Measurements from ENCODE around the gene CD52. TPM values are rescaled to one million over a fixed set of nuclear protein-coding genes. Genes with fewer than 3 reads are reported as not detected.

The CD52 gene
- total and polyA plus RNA-seq, 3 donors from 2014 or later = 3.0 to 23.8 TPM; not detected in 1

GRCh38 chr1:26336477-26337205, 18.9 kb downstream of the CD52 start:
- 16 to 34% methylated on average over 5 to 22 of the region's 52 CpGs for WGBS, 2 donors
- peak overlapping the region; percentile 39 to 55 for H3K4me3 ChIP-seq
- DNase-seq = peak; percentile 81
- H3K4me1 ChIP-seq = peaks cover 8% of the 10 kb centered on the region
- H3K27ac ChIP-seq = no peak overlapping the region
- intact Hi-C loops (cut with DNase I; ENCODE audit: low total_unique reads) = no loop called here
- no peaks in the 10 kb centered on the region for H3K9me3 ChIP-seq
- peaks cover 5% of the 10 kb centered on the region for H3K27me3 ChIP-seq
- no peak for TF ChIP-seq CTCF (IDR thresholded peaks at IDR 0.05)
- no peaks in the 10 kb centered on the region for H3K36me3 ChIP-seq (ENCODE audit: low read depth, missing control alignments)

GRCh38 chr1:26337206-26337535, 19.4 kb downstream of the CD52 start:
- no peaks in the 10 kb centered on the region for H3K9me3 ChIP-seq
- H3K36me3 ChIP-seq (ENCODE audit: low read depth, missing control alignments) = no peaks in the 10 kb centered on the region
- H3K4me1 ChIP-seq = peaks cover 8% of the 10 kb centered on the region
- no peak overlapping the region for H3K27ac ChIP-seq
- intact Hi-C loops (cut with DNase I; ENCODE audit: low total_unique reads) = no loop called here
- H3K27me3 ChIP-seq = peaks cover 5% of the 10 kb centered on the region
- no peak overlapping the region for H3K4me3 ChIP-seq
- WGBS, 2 donors = 67 to 68% methylated on average over 6 to 7 of the region's 7 CpGs
- DNase-seq = no peak
- TF ChIP-seq CTCF (IDR thresholded peaks at IDR 0.05) (no peak), POLR2A (IDR thresholded peaks at IDR 0.05) (no peak)

- no peak overlapping the region for H3K4me3 ChIP-seq
- peaks cover 5% of the 10 kb centered on the region for H3K27me3 ChIP-seq
- no peaks in the 10 kb centered on the region for H3K9me3 ChIP-seq
- H3K36me3 ChIP-seq (ENCODE audit: low read depth, missing control alignments) = no peaks in the 10 kb centered on the region
- H3K4me1 ChIP-seq = peaks cover 8% of the 10 kb centered on the region
- no peak for DNase-seq
- intact Hi-C loops (cut with DNase I; ENCODE audit: low total_unique reads) = no loop called here
- WGBS, 2 donors = 80 to 89% methylated on average over 3 to 4 of the region's 4 CpGs
- no peak for TF ChIP-seq CTCF (IDR thresholded peaks at IDR 0.05)
- no peak for TF ChIP-seq POLR2A (IDR thresholded peaks at IDR 0.05)
- no peak overlapping the region for H3K27ac ChIP-seq
Observed at GRCh38 chr1:26337625-26338024, 19.9 kb downstream of the CD52 start.

GRCh38 chr1:26338670-26339069, 20.9 kb downstream of the CD52 start:
- intact Hi-C loops (cut with DNase I; ENCODE audit: low total_unique reads) = no loop called here
- DNase-seq = no peak
- WGBS, 2 donors = 72 to 73% methylated on average over 1 of the region's 1 CpG
- no peaks in the 10 kb centered on the region for H3K9me3 ChIP-seq
- peaks cover 8% of the 10 kb centered on the region for H3K4me1 ChIP-seq
- H3K27ac ChIP-seq = no peak overlapping the region
- TF ChIP-seq POLR2A (IDR thresholded peaks at IDR 0.05) = no peak
- TF ChIP-seq CTCF (IDR thresholded peaks at IDR 0.05) = no peak
- H3K27me3 ChIP-seq = peaks cover 5% of the 10 kb centered on the region
- H3K4me3 ChIP-seq = no peak overlapping the region
- no peaks in the 10 kb centered on the region for H3K36me3 ChIP-seq (ENCODE audit: low read depth, missing control alignments)

GRCh38 chr1:26340047-26340481, 22.3 kb downstream of the CD52 start:
- 67 to 78% methylated on average over 4 of the region's 4 CpGs for WGBS, 2 donors
- Histone ChIP-seq H3K4me1 (peaks cover 8% of the 10 kb centered on the region), H3K27me3 (peaks cover 5% of the 10 kb centered on the region), H3K36me3 (ENCODE audit: low read depth, missing control alignments) (no peaks in the 10 kb centered on the region), H3K4me3 (no peak overlapping the region), H3K27ac (no peak overlapping the region), H3K9me3 (no peaks in the 10 kb centered on the region)
- DNase-seq = no peak
- TF ChIP-seq CTCF (IDR thresholded peaks at IDR 0.05) (no peak), POLR2A (IDR thresholded peaks at IDR 0.05) (no peak)
- intact Hi-C loops (cut with DNase I; ENCODE audit: low total_unique reads) = no loop called here

Measured in testis (tissue), 3 donors.